H9 (cell line): ENCODE results near the gene TIPARP. TPM values are rescaled to one million over a fixed set of nuclear protein-coding genes. Genes with fewer than 3 reads are reported as not detected.

Source experiments
- DNase-seq: peaks from one replicate; pipeline ENCODE4 v3.0.0-alpha.2; 2017
- H2AFZ ChIP-seq: one replicate; pipeline ENCODE4 v1.6.1; 2013; ENCODE audit warnings: mild to moderate bottlenecking, low read length, control low read depth, moderate library complexity
- H2AK5ac ChIP-seq: 2 replicates; pipeline ENCODE4 v1.6.1; 2013; ENCODE audit warnings: low read length, control low read depth, mixed read lengths; ENCODE audit not compliant: insufficient read length
- H2BK120ac ChIP-seq: one replicate; pipeline ENCODE4 v1.6.1; 2013; ENCODE audit warnings: low read depth, mild to moderate bottlenecking, low read length, control low read depth, inconsistent platforms; ENCODE audit not compliant: poor library complexity, severe bottlenecking
- H2BK12ac ChIP-seq: 2 replicates; pipeline ENCODE4 v1.6.1; 2013; ENCODE audit warnings: low read length, control low read depth, mixed read lengths, low read depth; ENCODE audit not compliant: insufficient read length
- H2BK15ac ChIP-seq: 2 replicates; pipeline ENCODE4 v1.6.1; 2013; ENCODE audit warnings: low read depth, low read length, control low read depth
- H2BK20ac ChIP-seq: one replicate; pipeline ENCODE4 v1.6.1; 2013; ENCODE audit warnings: low read depth, mild to moderate bottlenecking, low read length, control low read depth, inconsistent platforms; ENCODE audit not compliant: poor library complexity, severe bottlenecking
- H2BK5ac ChIP-seq: 2 replicates; pipeline ENCODE4 v1.6.1; 2013; ENCODE audit warnings: low read length, control low read depth, mixed read lengths; ENCODE audit not compliant: insufficient read length
- H3K14ac ChIP-seq: 2 replicates; pipeline ENCODE4 v1.6.1; 2013; ENCODE audit warnings: low read length, control low read depth; ENCODE audit not compliant: insufficient read depth
- H3K18ac ChIP-seq: 2 replicates; pipeline ENCODE4 v1.6.1; 2013; ENCODE audit warnings: low read depth, mild to moderate bottlenecking, mixed read lengths, low read length, control low read depth; ENCODE audit not compliant: insufficient read length
- H3K23ac ChIP-seq: 2 replicates; pipeline ENCODE4 v1.6.1; 2013; ENCODE audit warnings: low read length, control low read depth, mixed read lengths, low read depth; ENCODE audit not compliant: insufficient read length
- H3K23me2 ChIP-seq: 2 replicates; pipeline ENCODE4 v1.6.1; 2013; ENCODE audit warnings: low read depth, mild to moderate bottlenecking, mixed read lengths, low read length, control low read depth; ENCODE audit not compliant: insufficient read length, poor library complexity, severe bottlenecking
- H3K27ac ChIP-seq: 2 replicates; pipeline ENCODE4 v1.5.1; 2013; ENCODE audit warnings: low read length, control low read depth, mixed read lengths, low read depth; ENCODE audit not compliant: insufficient read length
- H3K27me3 ChIP-seq: 2 replicates; pipeline ENCODE4 v1.6.1; 2013; ENCODE audit warnings: low read length, control low read depth, inconsistent platforms; ENCODE audit not compliant: insufficient read depth
- H3K4ac ChIP-seq: 2 replicates; pipeline ENCODE4 v1.6.1; 2013; ENCODE audit warnings: low read depth, mild to moderate bottlenecking, control low read depth, inconsistent platforms, low read length, moderate library complexity
- H3K4me1 ChIP-seq: 2 replicates; pipeline ENCODE4 v1.6.1; 2013; ENCODE audit warnings: low read length, control low read depth, inconsistent platforms; ENCODE audit not compliant: insufficient read depth
- H3K4me2 ChIP-seq: 2 replicates; pipeline ENCODE4 v1.6.1; 2013; ENCODE audit warnings: low read length, control low read depth, mixed read lengths; ENCODE audit not compliant: insufficient read length, insufficient read depth
- H3K56ac ChIP-seq: 2 replicates; pipeline ENCODE4 v1.6.1; 2013; ENCODE audit warnings: low read depth, mild to moderate bottlenecking, mixed read lengths, low read length, control low read depth; ENCODE audit not compliant: insufficient read length
- H3K79me1 ChIP-seq: 2 replicates; pipeline ENCODE4 v1.6.1; 2013; ENCODE audit warnings: low read depth, mild to moderate bottlenecking, moderate library complexity, low read length, control low read depth, inconsistent platforms; ENCODE audit not compliant: insufficient read depth, poor library complexity, severe bottlenecking
- H3K79me2 ChIP-seq: 2 replicates; pipeline ENCODE4 v1.6.1; 2013; ENCODE audit warnings: low read length, control low read depth, inconsistent platforms; ENCODE audit not compliant: insufficient read depth
- H3K9ac ChIP-seq: 2 replicates; pipeline ENCODE4 v1.6.1; 2013; ENCODE audit warnings: low read length, control low read depth, mixed read lengths; ENCODE audit not compliant: insufficient read length; ENCODE audit errors: extremely low read depth
- H3K9me3 ChIP-seq: one replicate; pipeline ENCODE4 v1.6.1; 2013; ENCODE audit warnings: low read depth, low read length, inconsistent platforms; ENCODE audit not compliant: control insufficient read depth
- H3T11ph ChIP-seq: one replicate; pipeline ENCODE4 v1.6.1; 2013; ENCODE audit warnings: mild to moderate bottlenecking, low read length, control low read depth, inconsistent platforms
- H4K20me1 ChIP-seq: one replicate; pipeline ENCODE4 v1.6.1; 2013; ENCODE audit not compliant: control insufficient read depth, insufficient read length, insufficient read depth
- H4K5ac ChIP-seq: 2 replicates; pipeline ENCODE4 v1.6.1; 2013; ENCODE audit warnings: low read depth, mild to moderate bottlenecking, mixed read lengths, low read length, control low read depth; ENCODE audit not compliant: insufficient read length
- H4K8ac ChIP-seq: replicated peaks from 2 replicates; pipeline ENCODE4 v1.6.1; 2013; ENCODE audit warnings: low read length, control low read depth, mixed read lengths, low read depth; ENCODE audit not compliant: insufficient read length
- H4K91ac ChIP-seq: 2 replicates; pipeline ENCODE4 v1.6.1; 2013; ENCODE audit warnings: low read depth, mild to moderate bottlenecking, moderate library complexity, mixed read lengths, low read length, control low read depth; ENCODE audit not compliant: insufficient read length
- H3K27ac Mint-ChIP-seq, 3 experiments: 2 replicates in 2 of 3; 3 replicates in 1 of 3; pipeline ENCODE4 v1.8.0; 2020 to 2021; ENCODE audit warnings: mixed read lengths in 3 of 3, mild to moderate bottlenecking in 1 of 3, moderate library complexity in 1 of 3
- H3K27me3 Mint-ChIP-seq: 2 replicates; pipeline ENCODE4 v1.8.0; 2021; ENCODE audit warnings: low read depth, mild to moderate bottlenecking, moderate library complexity, mixed read lengths
- H3K36me3 Mint-ChIP-seq, 3 experiments: 2 replicates in 2 of 3; 3 replicates in 1 of 3; pipeline ENCODE4 v1.8.0; 2020 to 2021; ENCODE audit warnings: low read depth in 3 of 3, mixed read lengths in 3 of 3; ENCODE audit not compliant: insufficient read depth in 1 of 3
- H3K4me1 Mint-ChIP-seq, 2 experiments: 2 replicates each; pipeline ENCODE4 v1.8.0; 2020; ENCODE audit warnings: mixed read lengths in 2 of 2
- H3K4me3 Mint-ChIP-seq, 2 experiments: 2 replicates in 1 of 2; 3 replicates in 1 of 2; pipeline ENCODE4 v1.8.0; 2020 to 2021; ENCODE audit warnings: mild to moderate bottlenecking in 2 of 2, mixed read lengths in 2 of 2, moderate library complexity in 1 of 2
- H3K9me3 Mint-ChIP-seq, 2 experiments: 2 replicates in 1 of 2; 3 replicates in 1 of 2; pipeline ENCODE4 v1.8.0; 2020; ENCODE audit warnings: mild to moderate bottlenecking in 2 of 2, mixed read lengths in 2 of 2, moderate library complexity in 1 of 2
- CTCF ChIP-seq: fragments of 200-600 bp; sonication (generic); conservative IDR thresholded peaks from 3 replicates; pipeline ENCODE4 v1.8.0; 2021; ENCODE audit warnings: antibody characterized with exemption, mild to moderate bottlenecking
- total RNA-seq: library from RNA; stranded (reverse); gene quantifications from 2 replicates; pipeline ENCODE4 v1.2.1, GENCODE V29; 2021

TIPARP gene
- total RNA-seq, 1 experiment from 2014 or later = 5.9 TPM

- no peak overlapping the region for H4K5ac ChIP-seq
- Mint-ChIP-seq H3K36me3 (no peaks in the 10 kb centered on the region), H3K9me3 (no peaks in the 10 kb centered on the region), H3K4me3 (no peak overlapping the region), H3K27me3 (no peaks in the 10 kb centered on the region), H3K4me1 (no peaks in the 10 kb centered on the region; a peak in 1 of 4 replicates), H3K27ac (no peak overlapping the region)
- no peak overlapping the region for H2BK120ac ChIP-seq
- no peaks in the 10 kb centered on the region for H3K4me1 ChIP-seq
- H3K4ac ChIP-seq = no peak overlapping the region
- H3K56ac ChIP-seq = no peak overlapping the region
- H2AK5ac ChIP-seq = no peak overlapping the region
- no peaks in the 10 kb centered on the region for H4K20me1 ChIP-seq
- no peak overlapping the region for H3K23ac ChIP-seq
- H3K79me2 ChIP-seq = no peaks in the 10 kb centered on the region
- H3K18ac ChIP-seq = no peak overlapping the region
- no peak overlapping the region for H2BK12ac ChIP-seq
- H4K8ac ChIP-seq = no peak overlapping the region
- no peak for DNase-seq
- H2BK15ac ChIP-seq = no peak overlapping the region
- H4K91ac ChIP-seq = no peak overlapping the region
- no peak overlapping the region for H2BK20ac ChIP-seq
- H3K79me1 ChIP-seq = no peaks in the 10 kb centered on the region
- H3K27ac ChIP-seq = no peak overlapping the region
- no peak overlapping the region for H2AFZ ChIP-seq
- H2BK5ac ChIP-seq = no peak overlapping the region
- no peak overlapping the region for H3K9ac ChIP-seq
- H3K9me3 ChIP-seq = no peaks in the 10 kb centered on the region
- no peaks in the 10 kb centered on the region for H3K23me2 ChIP-seq
- H3T11ph ChIP-seq = no peak overlapping the region
- H3K4me2 ChIP-seq = no peak overlapping the region
- H3K14ac ChIP-seq = no peak overlapping the region
- TF ChIP-seq CTCF = no peak
- H3K27me3 ChIP-seq = no peaks in the 10 kb centered on the region
Observed at GRCh38 chr3:156659260-156659659, 15.1 kb upstream of the TIPARP start.
